GM12878 (cell line): ENCODE measurements around the gene WDR59. TPM values are rescaled to one million over a fixed set of nuclear protein-coding genes. Genes with fewer than 3 reads are reported as not detected.

Experiments used
- ATAC-seq: fragments of 200-7000 bp; cut with Tn5 transposase; 3 replicates; pipeline ENCODE4 v1.9.1; 2020; ENCODE audit warnings: mild to moderate bottlenecking, moderate library complexity
- BruUV-seq: library from RNA; stranded (reverse); fragments of 400-500 nt; replicated peaks from 2 replicates; lab custom pipeline; 2021; lab: Mats Ljungman, UMichigan
- CTCF ChIA-PET: fragments of 300-600 bp; sonication (Branson Sonifier 250); formaldehyde crosslinking; extraction: SDS; loops from one replicate; lab custom pipeline; 2021; ENCODE audit warnings: inconsistent platforms; lab: Yijun Ruan, JAX
- POLR2A ChIA-PET: fragments of 350-600 bp; formaldehyde crosslinking; extraction: SDS; loops from one replicate; lab custom pipeline; 2021; ENCODE audit warnings: inconsistent platforms; lab: Charles Lee
- RAD21 ChIA-PET: fragments of 300-600 bp; sonication (Branson Sonifier 250); formaldehyde crosslinking; loops from one replicate; lab custom pipeline; 2023; ENCODE audit warnings: antibody characterized with exemption; ENCODE audit not compliant: unreplicated experiment; lab: Charles Lee
- SMC1A ChIA-PET: fragments of 300-600 bp; sonication (Branson Sonifier 250); formaldehyde crosslinking; loops from one replicate; lab custom pipeline; 2023; ENCODE audit not compliant: unreplicated experiment, uncharacterized antibody; lab: Charles Lee
- DNase-seq: peaks from one replicate; pipeline ENCODE4 v3.0.0-alpha.2; 2011; ENCODE audit warnings: low read depth, low spot score
- FAIRE-seq: peaks from 3 replicates; lab custom pipeline; 2011; peaks lifted over from hg19 to GRCh38; lab: Jason Lieb, UNC
- H2AFZ ChIP-seq: 2 replicates; pipeline ENCODE4 v1.6.0; 2011; ENCODE audit warnings: low read depth, low read length, control low read depth; ENCODE audit not compliant: control insufficient read depth
- H3K27ac ChIP-seq: 2 replicates; pipeline ENCODE4 v1.5.1; 2011; ENCODE audit warnings: control low read depth; ENCODE audit not compliant: control insufficient read depth, insufficient read depth
- H3K27me3 ChIP-seq, 2 experiments: replicated peaks in 1 of 2; 2 replicates each; pipeline versions ENCODE4 v1.6.0 to v1.6.1; 2011; ENCODE audit warnings: low read length in 1 of 2; ENCODE audit not compliant: control insufficient read depth in 2 of 2, insufficient read depth in 2 of 2
- H3K36me3 ChIP-seq, 2 experiments: 2 replicates each; pipeline ENCODE4 v1.5.1; 2011; ENCODE audit warnings: low read length in 1 of 2; ENCODE audit not compliant: control insufficient read depth in 2 of 2, insufficient read depth in 2 of 2
- H3K4me1 ChIP-seq: 2 replicates; pipeline ENCODE4 v1.6.1; 2011; ENCODE audit warnings: mild to moderate bottlenecking, low read length, moderate library complexity, mixed read lengths; ENCODE audit not compliant: control insufficient read depth, insufficient read depth
- H3K4me2 ChIP-seq: 2 replicates; pipeline ENCODE4 v1.6.0; 2011; ENCODE audit warnings: control low read depth; ENCODE audit not compliant: control insufficient read depth, insufficient read depth
- H3K4me3 ChIP-seq: fragments of 200-600 bp; sonication (generic); 2 replicates; pipeline ENCODE4 v1.5.1; 2016
- H3K79me2 ChIP-seq: 2 replicates; pipeline ENCODE4 v1.6.0; 2011; ENCODE audit warnings: low read length; ENCODE audit not compliant: control insufficient read depth, insufficient read depth
- H3K9ac ChIP-seq: 2 replicates; pipeline ENCODE4 v1.8.0; 2011; ENCODE audit warnings: low read length, control low read depth, mixed read lengths; ENCODE audit not compliant: control insufficient read depth, insufficient read depth
- H3K9me3 ChIP-seq: replicated peaks from 3 replicates; pipeline ENCODE4 v1.5.1; 2011; ENCODE audit warnings: mild to moderate bottlenecking, low read length; ENCODE audit not compliant: control insufficient read depth, insufficient read depth
- H4K20me1 ChIP-seq: 2 replicates; pipeline ENCODE4 v1.6.0; 2011; ENCODE audit not compliant: control insufficient read depth, insufficient read depth
- BACH1 ChIP-seq: fragments of 450-650 bp; IDR thresholded peaks from 2 replicates; pipeline ENCODE4 v1.6.1; 2017; ENCODE audit warnings: mild to moderate bottlenecking, borderline replicate concordance
- BHLHE40 ChIP-seq, 2 experiments: fragments of 450-650 bp in 1 of 2; IDR thresholded peaks; 2 replicates each; pipeline ENCODE4 v1.6.1; 2011 to 2017; ENCODE audit warnings: low read depth in 2 of 2, borderline replicate concordance in 1 of 2, improper control_type of control experiment in 1 of 2, low read length in 1 of 2, mild to moderate bottlenecking in 1 of 2
- DPF2 ChIP-seq: fragments of 450-650 bp; IDR thresholded peaks from 2 replicates; pipeline ENCODE4 v1.6.1; 2017; ENCODE audit warnings: mild to moderate bottlenecking
- FOXM1 ChIP-seq: IDR thresholded peaks from 2 replicates; pipeline ENCODE4 v1.6.1; 2012; ENCODE audit warnings: low read depth, mild to moderate bottlenecking, inconsistent platforms, low read length, moderate library complexity
- GABPA ChIP-seq: IDR thresholded peaks from 2 replicates; pipeline ENCODE4 v1.6.1; 2014; ENCODE audit warnings: antibody characterized with exemption, low read depth, mild to moderate bottlenecking, inconsistent platforms
- HDAC2 ChIP-seq: fragments of 200-600 bp; sonication (generic); IDR thresholded peaks from 2 replicates; pipeline ENCODE4 v1.6.1; 2017
- HDAC6 ChIP-seq: fragments of 200-600 bp; sonication (generic); IDR thresholded peaks from one replicate; pipeline ENCODE4 v1.8.0; 2017; ENCODE audit warnings: antibody characterized with exemption; ENCODE audit not compliant: unreplicated experiment
- KDM1A ChIP-seq: fragments of 200-600 bp; sonication (generic); IDR thresholded peaks from 2 replicates; pipeline ENCODE4 v1.6.1; 2016; ENCODE audit warnings: borderline replicate concordance
- NFIC ChIP-seq: IDR thresholded peaks from 2 replicates; pipeline ENCODE4 v1.6.1; 2012; ENCODE audit warnings: low read depth, mild to moderate bottlenecking, inconsistent platforms, low read length, moderate library complexity
- NFXL1 ChIP-seq: fragments of 450-650 bp; IDR thresholded peaks from 2 replicates; pipeline ENCODE4 v1.6.1; 2017; ENCODE audit warnings: antibody characterized with exemption, mild to moderate bottlenecking, borderline replicate concordance
- PAX5 ChIP-seq: IDR thresholded peaks from 2 replicates; pipeline ENCODE4 v1.6.1; 2011; ENCODE audit warnings: low read depth, low read length, borderline replicate concordance
- SIX5 ChIP-seq: IDR thresholded peaks from 2 replicates; pipeline ENCODE4 v1.6.1; 2011; ENCODE audit warnings: mild to moderate bottlenecking, low read depth, low read length, moderate library complexity; ENCODE audit not compliant: severe bottlenecking
- STAT3 ChIP-seq: IDR thresholded peaks from 2 replicates; pipeline ENCODE4 v1.6.1; 2011; ENCODE audit warnings: low read depth, low read length, improper control_type of control experiment
- TARDBP ChIP-seq: IDR thresholded peaks from 2 replicates; pipeline ENCODE4 v1.6.1; 2016; ENCODE audit warnings: borderline replicate concordance
- WRNIP1 ChIP-seq: IDR thresholded peaks from 2 replicates; pipeline ENCODE4 v1.6.1; 2011; ENCODE audit warnings: low read depth, low read length, improper control_type of control experiment, borderline replicate concordance
- ZNF274 ChIP-seq: IDR thresholded peaks from one replicate; pipeline ENCODE4 v1.8.0; 2011; ENCODE audit not compliant: insufficient read length, insufficient read depth
- WGBS: methylation state at CpG from one replicate; pipeline ENCODE4 v1.1.6; 2016; ENCODE audit warnings: low lambda C conversion rate; ENCODE audit not compliant: insufficient replicate concordance, insufficient coverage; ENCODE audit errors: missing lambda C conversion rate; 5-methylcytosine and 5-hydroxymethylcytosine counted together
- in situ Hi-C: fragments of 300-500 bp; cut with MboI; formaldehyde crosslinking; loops from 9 replicates; pipeline ENCODE4 v1.14.3; 2018; ENCODE audit warnings: mixed read lengths
- intact Hi-C: fragments of 100-400 bp; cut with micrococcal nuclease; formaldehyde crosslinking; loops from one replicate; pipeline ENCODE4 v1.14.2; 2022; ENCODE audit not compliant: unreplicated experiment
- polyA plus RNA-seq, 11 experiments: library from polyadenylated mRNA; depleted of rRNA in 4 of 11; unstranded in 6 of 11; stranded (reverse) in 5 of 11; fragments of >200 nt; fragmentation: Nextera tagmentation in 4 of 11; fragmentation: Illumina TruSeq in 1 of 11; extraction: Ambion mirVana in 4 of 11; extraction: Trizol in 1 of 11; gene quantifications; 1 replicate in 1 of 11; 2 replicates in 10 of 11; pipeline versions ENCODE4 v1.2.1 to v1.2.3, GENCODE V29; 2011 to 2016; ENCODE audit warnings: inconsistent platforms in 2 of 11, missing spikeins in 2 of 11, low read depth in 1 of 11
- total RNA-seq, 4 experiments: library from RNA; depleted of rRNA in 3 of 4; stranded (reverse); fragments of >200 nt in 3 of 4; fragmentation: Illumina TruSeq in 1 of 4; extraction: Trizol in 1 of 4; gene quantifications; 2 replicates each; pipeline versions ENCODE4 v1.2.1 to v1.2.3, GENCODE V29; 2013 to 2021
- TF ChIP-seq, protein P1 (sequence below): IDR thresholded peaks from 2 replicates; pipeline ENCODE4 v1.6.1; 2011; ENCODE audit warnings: borderline replicate concordance, low read depth, mild to moderate bottlenecking, moderate library complexity, low read length; ENCODE audit not compliant: insufficient read depth, poor library complexity, severe bottlenecking

The WDR59 gene
- total and polyA plus RNA-seq, 10 of the 15 experiments (the other 5 are each of a cell fraction or from before 2014, with no cell fraction given), result 9.7 to 78.4 (median 24.5) TPM

DNA sequence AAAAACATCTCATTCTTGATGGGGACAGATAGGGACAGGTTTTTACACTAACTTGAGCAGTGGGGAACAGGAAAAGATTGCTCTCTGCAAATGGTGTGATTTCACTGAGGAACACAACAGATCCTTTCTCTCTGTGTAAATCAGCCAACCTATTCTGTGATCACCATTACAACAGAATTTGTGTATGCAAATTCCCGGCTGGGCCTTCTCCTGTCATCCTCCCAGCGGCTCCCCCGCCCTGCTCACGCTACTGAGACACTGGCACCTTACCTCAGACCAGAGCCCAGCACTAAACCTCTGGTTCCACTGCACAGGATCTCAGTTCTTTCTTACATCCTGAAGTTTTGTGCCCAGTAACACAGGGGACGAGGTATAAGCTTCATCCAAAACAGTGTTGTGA is 113.3 kb downstream of the WDR59 start (continued):
- no peak for TF ChIP-seq FOXM1
- no peak for TF ChIP-seq ZNF274
- TF ChIP-seq STAT3, result no peak
- TF ChIP-seq WRNIP1, result no peak
- no peak for TF ChIP-seq SIX5
- no peak for TF ChIP-seq PAX5
- TF ChIP-seq DPF2, result no peak

DNA sequence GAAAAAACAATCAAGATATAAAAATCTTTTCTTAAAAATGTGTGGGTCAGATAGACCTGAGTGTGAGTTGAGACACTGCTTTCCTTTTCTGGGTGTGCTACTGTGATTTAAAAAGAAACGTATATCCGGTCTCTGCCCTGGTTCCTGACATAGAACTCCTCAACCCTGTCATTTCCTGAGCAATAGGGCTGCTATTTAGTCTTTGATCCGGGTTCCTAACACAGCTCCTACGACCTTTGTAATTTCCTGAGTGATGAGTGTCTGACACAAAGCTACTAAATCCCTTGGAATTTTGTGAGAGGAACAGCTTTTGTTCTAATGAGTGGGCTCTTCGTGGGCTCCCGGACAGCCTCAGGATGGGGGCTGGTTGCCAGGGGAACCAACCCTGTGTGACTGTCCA is 116.4 kb downstream of the WDR59 start:
- Histone ChIP-seq H3K4me3 (no peak overlapping the region), H3K27me3 (no peaks in the 10 kb centered on the region), H3K27ac (0 out of 2 replicates have a peak overlapping the region, but pooled peaks have one; percentile 6), H3K36me3 (no peaks in the 10 kb centered on the region; a peak in 1 of 4 replicates), H3K4me1 (no peaks in the 10 kb centered on the region; the same call in 1 of the 2 replicates), H4K20me1 (no peaks in the 10 kb centered on the region), H3K79me2 (no peaks in the 10 kb centered on the region), H3K4me2 (no peak overlapping the region), H3K9ac (no peak overlapping the region), H3K9me3 (no peaks in the 10 kb centered on the region), H2AFZ (no peak overlapping the region; the same call in 1 of the 2 replicates)
- CTCF ChIA-PET, result interaction anchor here (0.7 kb wide), 1 partner anchor 242 kb away, joined by 3 read pairs; no protein-coding TSS in a partner anchor
- in situ Hi-C loops (no loop called here), intact Hi-C loops (loop anchor here (10.0 kb wide), 1 partner anchor 126 kb away; the partner anchor contains the start of gene ZNRF1)
- DNase-seq, result no peak
- WGBS, result 45% methylated on average over 6 of the region's 6 CpGs
- TF ChIP-seq, protein P1, sequence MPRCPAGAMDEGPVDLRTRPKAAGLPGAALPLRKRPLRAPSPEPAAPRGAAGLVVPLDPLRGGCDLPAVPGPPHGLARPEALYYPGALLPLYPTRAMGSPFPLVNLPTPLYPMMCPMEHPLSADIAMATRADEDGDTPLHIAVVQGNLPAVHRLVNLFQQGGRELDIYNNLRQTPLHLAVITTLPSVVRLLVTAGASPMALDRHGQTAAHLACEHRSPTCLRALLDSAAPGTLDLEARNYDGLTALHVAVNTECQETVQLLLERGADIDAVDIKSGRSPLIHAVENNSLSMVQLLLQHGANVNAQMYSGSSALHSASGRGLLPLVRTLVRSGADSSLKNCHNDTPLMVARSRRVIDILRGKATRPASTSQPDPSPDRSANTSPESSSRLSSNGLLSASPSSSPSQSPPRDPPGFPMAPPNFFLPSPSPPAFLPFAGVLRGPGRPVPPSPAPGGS, result no peak
- TF ChIP-seq BACH1, result no peak
- no peak for TF ChIP-seq TARDBP
- no peak for TF ChIP-seq BHLHE40 (IDR thresholded peaks at IDR 0.05; ENCODE audit: borderline replicate concordance in 1 of 2, low read depth in 2 of 2, low read length in 1 of 2)
- no peak for TF ChIP-seq HDAC2
- no peak for TF ChIP-seq GABPA
- TF ChIP-seq NFIC, result no peak
- TF ChIP-seq NFXL1, result no peak
- TF ChIP-seq KDM1A, result no peak
- TF ChIP-seq HDAC6, result no peak
- no peak for TF ChIP-seq DPF2
- POLR2A ChIA-PET, result no interaction called here
- BruUV-seq, result no TSS peak
- FAIRE-seq, result no peak
- ATAC-seq, result peak; percentile 35; the same call in 2 of the 3 replicates
- RAD21 ChIA-PET, result interaction anchor here (1.4 kb wide), 1 partner anchor 129 kb away, joined by 4 read pairs; no protein-coding TSS in a partner anchor
- SMC1A ChIA-PET, result no interaction called here
